MM.1S (cell line): ENCODE data around the gene GUCA2A.

ENCODE experiments used
- CTCF ChIP-seq: fragments of 300-600 bp; sonication (generic); IDR thresholded peaks from 2 replicates; pipeline ENCODE4 v1.5.1; 2016; ENCODE audit warnings: antibody characterized with exemption, low read length, mixed read lengths
- EZH2 ChIP-seq: fragments of 300-600 bp; sonication (generic); optimal IDR thresholded peaks from 2 replicates; pipeline ENCODE3; 2017; ENCODE audit warnings: low read depth, mild to moderate bottlenecking, antibody characterized with exemption, low read length, mixed read lengths
- EZH2phosphoT487 ChIP-seq: fragments of 300-600 bp; sonication (generic); IDR thresholded peaks from 2 replicates; pipeline ENCODE4 v1.6.1; 2018; ENCODE audit warnings: antibody characterized with exemption, low read length

DNA sequence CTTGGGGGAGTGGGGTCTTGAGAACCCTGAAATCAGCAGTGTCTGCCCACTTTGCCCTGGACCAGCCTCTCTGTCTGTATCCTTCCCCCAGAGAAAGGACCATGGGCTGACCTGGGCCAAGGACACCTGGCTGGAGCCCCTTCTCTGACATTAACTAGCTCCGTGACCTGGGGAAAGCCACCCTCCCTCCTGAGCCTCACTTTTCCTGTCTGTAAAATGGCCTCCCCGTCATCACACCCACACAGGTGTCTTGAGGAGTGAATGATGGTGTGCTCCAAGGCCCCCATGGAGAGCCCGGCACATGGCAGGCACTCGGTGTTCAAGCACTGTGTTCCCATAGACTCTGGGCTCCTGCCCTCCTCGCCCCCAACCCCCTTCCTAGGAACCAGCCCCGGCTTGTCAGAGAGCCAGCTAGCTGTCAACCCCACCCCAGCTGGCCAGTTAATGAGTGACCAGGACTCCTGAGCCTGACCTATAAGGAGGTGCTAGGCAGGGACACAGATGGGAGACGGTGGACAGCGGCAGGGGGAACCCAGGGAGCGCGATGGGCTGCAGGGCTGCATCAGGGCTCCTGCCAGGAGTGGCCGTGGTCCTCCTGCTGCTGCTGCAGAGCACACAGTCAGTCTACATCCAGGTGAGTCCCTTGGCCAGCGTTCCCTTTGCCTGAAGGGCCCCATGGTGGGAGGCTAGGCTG is 11.5 kb downstream of the GUCA2A start, which contains the start of gene GUCA2B:
- TF ChIP-seq CTCF: no peak
- no peak for TF ChIP-seq EZH2
- TF ChIP-seq EZH2phosphoT487: no peak
